HG02981 (cell line): ENCODE results near the gene TIMP3.

ENCODE experiments used
- ATAC-seq: cut with Tn5 transposase; IDR thresholded peaks from one replicate; pipeline ENCODE4 v1.9.1; 2021; ENCODE audit warnings: mild to moderate bottlenecking, moderate library complexity; ENCODE audit not compliant: unreplicated experiment

TIMP3 gene

GRCh38 chr22:32805361-32805881 lies 3.9 kb downstream of the TIMP3 start:
- no peak for ATAC-seq

DNA sequence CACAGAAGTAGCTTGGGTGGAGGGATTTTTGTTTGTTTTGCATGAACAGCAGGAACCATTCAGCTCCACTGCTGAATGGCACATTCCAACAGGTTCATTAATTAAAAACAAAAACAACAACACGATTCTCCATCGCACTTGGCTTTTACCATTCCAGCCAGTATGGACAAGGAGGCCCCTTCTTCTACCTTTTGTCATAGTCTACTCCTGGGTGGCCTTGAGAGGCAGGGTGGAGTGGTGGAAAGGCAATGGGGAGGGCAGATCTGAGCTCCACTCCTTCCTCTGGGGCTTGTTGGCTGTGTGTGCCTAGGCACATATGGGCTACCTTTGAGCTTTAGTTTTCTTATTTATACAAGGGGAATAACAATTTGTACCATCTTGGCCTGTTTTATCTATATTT lies 4.8 kb downstream of the TIMP3 start:
- ATAC-seq: no peak

- no peak for ATAC-seq
Measured at GRCh38 chr22:32808038-32808445, 6.5 kb downstream of the TIMP3 start.

DNA sequence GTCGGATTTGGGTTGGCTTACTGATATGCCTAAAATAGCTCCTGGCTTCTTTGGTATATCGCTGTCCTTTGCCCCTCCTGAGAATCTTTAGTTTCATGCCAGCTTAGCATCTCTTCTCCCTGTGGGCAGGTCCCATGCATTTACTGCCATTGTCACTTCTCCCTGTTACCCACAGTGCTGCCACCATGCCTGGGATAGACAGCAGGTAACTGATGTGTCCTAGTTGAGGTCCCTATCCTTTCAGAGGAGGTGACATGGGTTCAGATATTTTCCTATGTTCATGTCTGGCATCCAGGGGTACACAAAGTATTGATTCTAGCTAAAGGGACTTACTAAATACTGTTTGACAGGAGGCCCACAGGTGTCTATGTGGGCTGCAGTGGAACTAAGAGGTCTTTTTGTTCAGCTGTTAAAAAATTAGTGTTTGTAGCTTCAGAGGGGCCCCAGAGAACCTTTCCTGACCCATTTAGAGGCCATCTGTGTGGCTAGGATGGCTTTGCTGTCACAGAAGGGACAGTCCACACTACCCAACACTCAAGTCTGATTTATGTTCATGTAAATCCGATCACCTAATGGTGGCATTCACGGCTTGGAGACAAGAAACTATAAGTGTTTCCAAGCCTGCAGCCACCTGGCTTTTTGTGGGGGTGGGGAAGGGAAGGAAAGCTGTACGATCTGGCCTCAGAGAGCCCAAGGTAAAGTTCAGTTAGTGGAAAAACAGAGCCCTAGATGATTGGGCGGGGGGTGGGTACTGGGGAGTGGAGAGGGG lies 8.5 kb downstream of the TIMP3 start:
- ATAC-seq: no peak

GRCh38 chr22:32810555-32811133 lies 9.1 kb downstream of the TIMP3 start:
- no peak for ATAC-seq

GRCh38 chr22:32811788-32812545 lies 10.5 kb downstream of the TIMP3 start:
- no peak for ATAC-seq

- ATAC-seq: no peak
Measured at GRCh38 chr22:32814285-32814860, 12.9 kb downstream of the TIMP3 start.

DNA sequence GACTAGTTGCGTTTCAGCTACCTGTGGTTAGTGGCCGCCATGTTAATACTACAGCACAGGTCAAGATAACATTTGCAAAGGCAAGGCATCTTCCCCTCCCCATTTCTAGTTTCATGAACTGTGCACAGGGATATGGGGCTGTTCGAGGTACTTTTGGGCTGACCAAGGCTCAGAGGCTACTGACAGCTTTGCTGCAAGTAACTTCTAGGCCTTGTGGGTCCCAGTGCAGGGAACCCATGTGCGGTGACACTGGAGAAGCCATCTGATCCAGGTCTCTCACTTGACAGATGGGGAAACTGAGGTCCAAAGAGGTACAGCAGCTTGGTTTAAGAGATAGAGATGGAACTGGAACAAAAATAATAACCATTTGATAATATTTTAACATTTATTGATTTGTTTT lies 13.6 kb downstream of the TIMP3 start:
- ATAC-seq: no peak

DNA sequence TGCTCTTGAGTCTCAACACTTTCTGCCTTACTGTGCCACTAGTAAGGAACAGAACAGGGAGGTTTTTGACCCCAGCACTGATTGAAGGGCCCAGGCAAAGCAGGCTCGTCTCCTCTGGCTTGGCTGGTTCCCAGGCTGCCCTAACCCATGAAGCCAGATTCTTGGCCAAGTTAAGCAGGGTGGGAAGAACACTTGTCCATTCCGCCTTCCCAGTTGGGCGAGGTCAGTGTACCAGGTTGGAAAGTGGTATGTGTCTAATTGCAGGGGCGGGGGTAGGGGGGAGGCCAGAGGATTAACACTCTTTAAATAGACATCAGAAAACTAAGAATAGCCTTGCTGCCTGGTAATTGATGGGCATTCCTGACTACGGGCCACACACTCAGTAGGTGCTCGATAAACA lies 14.4 kb downstream of the TIMP3 start:
- ATAC-seq: no peak

GRCh38 chr22:32817137-32817730 lies 15.7 kb downstream of the TIMP3 start:
- no peak for ATAC-seq

- no peak for ATAC-seq
Measured at GRCh38 chr22:32818446-32819115, 17.1 kb downstream of the TIMP3 start.

DNA sequence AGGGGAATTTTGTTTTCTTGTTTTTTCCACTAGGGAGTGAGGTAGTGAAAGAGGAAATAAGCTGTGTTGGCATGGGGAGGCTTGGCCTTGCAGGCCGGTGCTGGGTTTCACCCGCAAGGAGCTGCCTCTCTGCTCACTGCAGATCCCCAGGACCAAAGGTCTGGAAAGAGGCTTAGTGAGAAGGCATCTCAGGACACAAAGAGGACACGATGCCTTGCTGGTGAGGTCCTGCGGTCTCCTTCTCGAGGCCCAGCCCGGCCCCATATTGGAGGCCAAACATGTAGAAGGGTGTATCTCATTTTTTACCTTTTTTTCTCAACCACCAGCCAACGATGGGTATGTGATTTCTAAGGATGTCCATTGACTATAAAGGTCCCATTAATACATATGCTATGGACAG lies 17.6 kb downstream of the TIMP3 start:
- no peak for ATAC-seq

DNA sequence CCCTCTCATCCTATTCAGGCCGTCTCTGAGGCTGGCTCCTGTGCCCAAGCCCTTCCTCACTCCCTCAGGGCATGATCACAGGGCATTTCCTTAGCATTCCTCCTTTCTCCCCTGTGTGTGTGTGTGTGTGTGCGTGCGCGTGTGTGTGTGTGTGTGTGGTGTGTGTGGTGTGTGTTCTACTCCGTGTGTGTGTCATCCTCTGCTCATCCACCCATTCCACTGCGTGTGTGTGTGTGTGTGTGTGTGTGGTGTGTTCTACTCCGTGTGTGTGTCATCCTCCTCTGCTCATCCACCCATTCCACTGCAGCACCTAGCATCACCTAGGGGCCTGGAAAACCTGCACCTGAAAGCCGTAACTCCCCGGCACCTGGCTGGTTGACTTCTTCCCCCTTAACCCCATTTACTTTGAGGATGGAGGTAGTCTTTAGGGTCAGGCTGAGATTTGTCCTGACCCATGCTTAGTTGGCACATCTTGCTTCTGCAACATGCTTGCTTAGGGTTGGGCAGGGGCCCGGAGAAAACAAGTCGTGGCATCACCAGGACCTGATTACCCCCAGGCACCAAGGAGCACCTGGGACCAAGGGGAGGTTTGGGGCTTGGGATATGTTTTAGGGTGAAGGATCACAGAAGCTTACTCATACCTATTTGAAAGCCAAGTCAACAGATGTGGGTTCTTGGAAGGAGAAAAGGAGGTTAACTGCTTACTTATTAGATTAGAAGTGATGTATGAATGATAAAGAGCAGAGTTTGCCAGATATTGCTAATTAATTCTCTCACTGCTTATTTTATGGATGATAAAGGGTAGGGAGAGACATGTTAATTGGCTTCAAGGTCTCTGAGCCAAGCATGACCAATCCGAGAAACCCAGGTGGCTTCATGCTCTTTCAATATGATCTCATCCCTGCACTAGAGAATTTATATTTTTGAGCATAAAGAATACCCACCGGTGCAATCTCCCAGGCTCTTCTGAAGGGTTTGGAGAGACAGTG lies 18.9 kb downstream of the TIMP3 start:
- ATAC-seq: no peak

GRCh38 chr22:32822179-32822877 lies 20.8 kb downstream of the TIMP3 start:
- no peak for ATAC-seq

GRCh38 chr22:32823024-32823730 lies 21.7 kb downstream of the TIMP3 start:
- no peak for ATAC-seq

DNA sequence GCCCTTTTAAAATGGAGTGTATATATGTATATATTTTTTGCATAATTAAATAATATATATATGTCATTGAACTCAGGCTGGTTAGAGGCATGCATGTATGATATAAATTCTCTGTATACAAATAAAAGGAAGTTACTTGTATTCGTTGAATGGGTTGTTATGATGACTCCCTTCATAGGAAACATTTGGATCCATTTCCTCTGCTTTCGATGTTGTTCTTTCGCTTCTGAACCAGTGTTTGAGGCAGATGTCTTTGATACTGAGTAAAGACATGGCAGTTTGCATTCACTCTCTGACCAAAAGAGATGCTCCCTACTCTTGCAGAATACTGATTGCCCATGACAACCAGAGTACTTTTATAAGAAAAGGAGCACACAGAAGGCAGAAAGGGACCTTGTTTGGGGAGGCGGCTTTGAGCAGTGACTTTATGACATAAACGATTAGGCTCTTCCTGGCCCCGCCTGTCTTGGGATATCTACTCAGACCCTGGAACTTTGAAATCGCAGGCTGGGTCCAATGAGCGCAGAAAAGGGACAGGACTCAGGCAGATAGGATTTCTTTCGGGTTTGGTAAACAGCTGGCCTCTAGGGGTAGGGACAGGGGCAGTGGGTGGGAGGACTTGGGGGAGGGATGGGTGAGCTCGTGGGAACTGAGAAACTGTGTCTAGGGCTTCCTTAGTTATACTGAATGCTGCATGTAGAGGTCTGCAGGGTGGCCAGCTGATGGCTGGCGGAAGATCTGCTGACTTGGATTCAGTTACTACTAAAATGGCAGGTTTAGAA lies 23.2 kb downstream of the TIMP3 start:
- no peak for ATAC-seq

- ATAC-seq: no peak
Measured at GRCh38 chr22:32826537-32826936, 25.0 kb downstream of the TIMP3 start.
